Right ventricle myocardium superior (tissue), 1 donor: ENCODE results near the gene COL20A1. TPM values are rescaled to one million over a fixed set of nuclear protein-coding genes. Genes with fewer than 3 reads are reported as not detected.

Experiments used
- ATAC-seq: fragments of 200-7000 bp; cut with Tn5 transposase; one replicate; pipeline ENCODE4 v1.9.1; 2020; ENCODE audit warnings: mild to moderate bottlenecking; ENCODE audit not compliant: poor library complexity
- DNase-seq: peaks from one replicate; pipeline ENCODE4 v3.0.0-alpha.2; 2020
- intact Hi-C: fragments of 100-400 bp; cut with DNase I; formaldehyde crosslinking; loops from one replicate; pipeline ENCODE4 v1.11.2; 2022
- total RNA-seq: library from RNA; stranded (reverse); fragmentation: NEBNext Ultra II Directional; extraction: Animal tissue kit (Norgen Biotek cat#: 25700); gene quantifications from one replicate; pipeline ENCODE4 v1.2.1, GENCODE V29; 2021
- donor health status: DM: no; HTN: yes; CAD: no; lungs with severe emphysema.

COL20A1 gene
- total RNA-seq, 1 donor from 2014 or later, result not detected

DNA sequence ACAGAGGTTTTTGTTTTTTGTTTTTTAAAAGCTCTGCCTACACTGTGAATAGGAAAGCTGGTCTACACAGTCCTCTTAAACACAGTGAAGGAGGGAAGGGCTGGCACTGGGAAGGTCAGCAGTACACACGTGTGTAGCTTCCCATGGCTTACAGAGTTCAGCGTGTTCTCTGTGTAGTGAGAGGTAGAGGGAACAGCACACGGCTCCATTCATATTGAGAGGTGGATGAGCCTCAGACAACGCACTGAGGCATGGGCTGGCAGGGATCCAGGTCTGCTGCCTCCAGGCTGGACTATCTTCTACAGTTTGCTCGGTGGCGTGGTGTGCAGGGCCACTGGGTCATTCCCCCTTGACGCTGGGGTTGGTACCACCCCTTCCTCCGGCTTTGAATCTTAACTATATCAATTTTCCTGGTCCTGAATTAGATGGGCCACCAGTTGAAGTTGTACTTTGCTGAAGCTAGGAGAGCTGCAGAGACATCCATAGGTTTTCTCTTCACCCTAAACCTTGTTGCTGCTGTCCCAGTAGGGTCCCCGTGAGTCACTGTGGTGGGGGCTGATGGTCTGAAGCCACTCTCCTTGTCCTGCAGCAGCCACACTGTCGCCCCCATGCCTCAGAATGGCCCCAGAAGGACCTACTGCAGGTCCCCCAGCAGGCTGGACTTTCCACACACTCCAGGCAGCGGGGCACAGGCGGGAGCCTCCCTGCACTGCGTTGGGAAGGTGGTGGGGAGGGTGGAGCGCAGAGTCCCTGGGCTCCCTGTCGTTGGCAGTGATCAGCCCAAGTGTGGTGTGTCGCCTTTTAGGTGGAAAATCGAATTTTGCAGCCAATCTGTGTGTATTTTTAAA is 18.4 kb upstream of the COL20A1 start:
- DNase-seq (no peak), ATAC-seq (no peak)
- intact Hi-C loops, result no loop called here

DNA sequence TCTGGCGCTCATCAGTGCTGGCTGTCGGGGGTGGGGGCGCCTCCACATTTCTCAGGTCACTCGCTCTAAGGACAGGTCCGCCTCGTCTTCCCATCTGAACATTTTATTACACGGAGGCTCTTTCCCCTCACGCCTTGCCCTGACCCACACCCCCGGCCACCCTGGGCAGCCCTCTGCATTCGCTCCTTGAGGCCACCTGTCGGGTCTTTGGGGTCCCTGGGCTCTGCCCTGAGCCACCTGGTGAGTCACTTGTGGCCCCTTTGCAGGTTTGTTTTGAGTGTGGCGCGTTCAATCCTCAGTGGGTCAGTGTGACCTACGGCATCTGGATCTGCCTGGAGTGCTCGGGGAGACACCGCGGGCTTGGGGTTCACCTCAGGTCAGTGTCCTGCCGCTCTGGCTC is 17.2 kb upstream of the COL20A1 start:
- DNase-seq (no peak), ATAC-seq (no peak)
- intact Hi-C loops, result no loop called here

- DNase-seq, result no peak
- no peak for ATAC-seq
- intact Hi-C loops, result no loop called here
These were observed 16.0 kb upstream of the COL20A1 start for GRCh38 chr20:63276956-63277355.

DNA sequence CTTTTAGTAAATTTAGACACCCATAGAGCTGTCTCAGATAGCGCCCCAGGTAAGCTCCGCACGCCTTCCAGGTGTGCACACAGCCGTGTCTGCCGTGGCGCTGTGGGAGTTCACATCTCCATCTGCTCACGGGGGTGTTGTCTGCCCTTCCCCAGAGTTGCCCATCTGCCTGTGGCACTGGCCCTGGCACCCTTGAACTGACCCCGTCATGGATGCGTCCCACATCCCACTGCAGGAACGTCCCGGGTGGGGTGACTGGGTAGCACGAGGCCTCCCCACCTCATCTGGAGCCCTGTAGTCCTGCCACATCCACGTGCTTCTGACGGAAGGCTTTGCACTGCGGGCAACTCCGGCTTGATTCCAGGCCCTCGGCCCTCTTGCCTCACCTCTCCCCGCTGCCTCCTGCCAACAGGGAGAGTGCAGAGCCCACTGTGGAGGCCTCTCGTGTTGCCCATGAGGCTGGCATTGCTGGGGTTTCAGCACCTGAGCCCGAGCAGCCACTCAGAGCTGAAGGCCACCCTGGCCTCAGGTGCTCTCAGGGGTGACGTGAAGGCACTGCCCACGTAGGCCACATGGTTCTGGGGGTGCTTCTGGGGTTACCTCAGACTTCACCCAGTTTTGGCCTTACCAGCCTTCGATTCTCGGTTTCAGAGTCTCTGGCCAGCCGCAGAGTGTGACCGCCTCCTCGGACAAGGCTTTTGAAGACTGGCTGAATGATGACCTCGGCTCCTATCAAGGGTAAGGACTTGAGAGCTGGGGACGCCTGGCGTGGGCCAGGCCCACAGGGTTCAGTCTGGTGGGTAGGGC is 15.3 kb upstream of the COL20A1 start:
- DNase-seq, result no peak
- intact Hi-C loops, result no loop called here
- ATAC-seq, result no peak

DNA sequence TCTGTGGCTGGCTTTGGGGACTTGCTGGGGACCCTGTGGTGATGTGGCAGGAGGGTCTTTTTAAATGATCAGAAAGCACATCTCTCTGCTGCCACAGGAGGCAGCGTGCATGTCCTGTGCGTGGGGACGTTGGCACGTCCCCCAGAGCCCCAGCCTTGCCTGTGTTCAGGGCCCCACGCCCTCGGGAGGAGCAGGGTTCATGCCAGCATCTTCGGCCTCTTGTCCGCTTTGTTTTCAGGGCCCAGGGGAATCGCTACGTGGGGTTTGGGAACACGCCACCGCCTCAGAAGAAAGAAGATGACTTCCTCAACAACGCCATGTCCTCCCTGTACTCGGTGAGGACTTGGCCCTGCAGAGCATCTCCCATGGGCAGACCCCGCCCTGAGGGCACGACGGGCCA is 14.3 kb upstream of the COL20A1 start:
- no peak for ATAC-seq
- no peak for DNase-seq
- intact Hi-C loops, result no loop called here

DNA sequence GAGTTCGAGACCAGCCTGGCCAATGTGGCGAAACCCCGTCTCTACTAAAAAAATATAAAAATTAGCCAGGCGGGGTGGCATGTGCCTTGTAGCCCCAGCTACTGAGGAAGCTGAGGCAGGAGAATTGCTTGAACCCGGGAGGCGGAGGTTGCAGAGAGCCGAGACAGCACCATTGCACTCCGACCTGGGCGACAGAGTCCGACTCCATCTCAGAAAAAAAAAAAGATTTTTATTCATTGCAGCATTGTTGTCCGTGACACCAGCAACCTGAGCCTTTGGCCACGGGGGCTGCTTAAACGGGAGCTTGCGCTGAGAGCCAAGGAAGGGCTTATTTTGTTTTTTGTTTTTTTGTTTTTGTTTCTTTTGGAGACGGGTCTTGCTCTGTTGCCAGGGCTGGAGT is 13.1 kb upstream of the COL20A1 start:
- ATAC-seq (no peak), DNase-seq (no peak)
- intact Hi-C loops, result no loop called here

- ATAC-seq (no peak), DNase-seq (no peak)
- intact Hi-C loops, result no loop called here
These were observed 12.6 kb upstream of the COL20A1 start for GRCh38 chr20:63280371-63280770.

GRCh38 chr20:63280929-63281545 is 11.9 kb upstream of the COL20A1 start:
- DNase-seq (no peak), ATAC-seq (no peak)
- intact Hi-C loops, result no loop called here

GRCh38 chr20:63281742-63282665 is 11.0 kb upstream of the COL20A1 start:
- intact Hi-C loops, result no loop called here
- ATAC-seq (no peak), DNase-seq (no peak)

- intact Hi-C loops, result no loop called here
- no peak for ATAC-seq
- DNase-seq, result no peak
These were observed 10.0 kb upstream of the COL20A1 start for GRCh38 chr20:63282946-63283345.

DNA sequence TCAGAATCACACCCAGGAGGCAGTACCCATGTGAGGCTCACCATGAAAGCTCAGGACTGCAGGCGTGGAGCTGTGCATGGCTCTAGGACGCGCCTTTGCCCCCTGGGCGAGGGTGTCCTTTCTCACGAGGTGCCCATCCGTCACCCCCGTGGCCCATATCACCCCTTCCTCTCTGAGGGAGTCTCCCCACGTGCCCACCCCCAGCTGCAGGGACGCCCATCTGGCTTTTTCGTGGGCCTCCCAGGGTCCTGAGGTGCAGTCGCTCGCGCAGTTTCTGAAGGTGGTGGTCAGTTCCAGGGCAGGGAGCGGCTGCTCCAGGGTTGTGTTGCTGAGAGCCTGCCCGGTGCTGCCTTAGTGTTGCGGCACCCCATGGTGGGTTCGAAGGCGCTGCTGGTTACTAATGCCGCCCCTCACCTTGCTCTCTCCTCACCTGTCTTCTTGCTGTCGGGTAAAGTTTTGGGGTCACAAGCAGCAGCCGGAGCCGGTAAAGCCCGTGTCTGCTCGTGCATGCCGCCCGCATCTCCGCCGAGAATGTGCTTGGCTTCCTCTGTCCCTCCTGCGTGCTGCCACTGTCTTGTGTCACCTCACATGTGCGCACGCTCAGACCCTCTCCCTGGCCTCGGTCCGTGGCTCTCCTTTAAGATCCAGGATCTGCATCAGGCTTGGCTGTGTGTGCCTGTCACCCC is 9.4 kb upstream of the COL20A1 start:
- intact Hi-C loops, result no loop called here
- DNase-seq (no peak), ATAC-seq (no peak)

GRCh38 chr20:63284083-63284440 is 8.9 kb upstream of the COL20A1 start:
- intact Hi-C loops, result no loop called here
- DNase-seq (no peak), ATAC-seq (no peak)

GRCh38 chr20:63284544-63284949 is 8.4 kb upstream of the COL20A1 start:
- ATAC-seq, result no peak
- DNase-seq, result no peak
- intact Hi-C loops, result no loop called here

DNA sequence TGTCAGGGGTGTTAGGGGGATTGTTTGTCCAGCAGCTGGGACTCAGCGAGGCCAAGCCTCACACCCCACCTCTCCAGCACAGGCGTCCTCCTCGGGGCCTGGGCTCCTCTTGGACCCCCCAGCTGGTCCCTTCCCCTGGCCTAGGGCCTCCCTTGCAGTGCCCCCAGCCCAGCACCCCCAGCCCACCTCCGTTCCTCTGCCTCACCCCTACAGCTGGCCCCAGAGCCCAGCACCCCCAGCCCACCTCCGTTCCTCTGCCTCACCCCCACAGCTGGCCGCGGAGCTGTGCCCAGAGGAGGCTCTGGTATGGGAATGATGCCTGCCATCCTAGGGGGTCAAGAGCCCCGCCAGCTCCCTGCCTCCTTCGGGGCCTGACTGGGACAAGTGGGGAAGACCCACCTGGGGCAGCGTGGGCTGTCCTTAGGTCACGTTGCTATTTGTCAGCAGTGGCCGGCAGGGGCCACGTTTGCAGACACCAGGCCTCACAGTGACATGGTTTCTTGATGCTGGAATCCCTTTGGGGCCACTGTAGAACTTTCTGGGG is 7.9 kb upstream of the COL20A1 start:
- DNase-seq, result no peak
- ATAC-seq, result no peak
- intact Hi-C loops, result no loop called here

DNA sequence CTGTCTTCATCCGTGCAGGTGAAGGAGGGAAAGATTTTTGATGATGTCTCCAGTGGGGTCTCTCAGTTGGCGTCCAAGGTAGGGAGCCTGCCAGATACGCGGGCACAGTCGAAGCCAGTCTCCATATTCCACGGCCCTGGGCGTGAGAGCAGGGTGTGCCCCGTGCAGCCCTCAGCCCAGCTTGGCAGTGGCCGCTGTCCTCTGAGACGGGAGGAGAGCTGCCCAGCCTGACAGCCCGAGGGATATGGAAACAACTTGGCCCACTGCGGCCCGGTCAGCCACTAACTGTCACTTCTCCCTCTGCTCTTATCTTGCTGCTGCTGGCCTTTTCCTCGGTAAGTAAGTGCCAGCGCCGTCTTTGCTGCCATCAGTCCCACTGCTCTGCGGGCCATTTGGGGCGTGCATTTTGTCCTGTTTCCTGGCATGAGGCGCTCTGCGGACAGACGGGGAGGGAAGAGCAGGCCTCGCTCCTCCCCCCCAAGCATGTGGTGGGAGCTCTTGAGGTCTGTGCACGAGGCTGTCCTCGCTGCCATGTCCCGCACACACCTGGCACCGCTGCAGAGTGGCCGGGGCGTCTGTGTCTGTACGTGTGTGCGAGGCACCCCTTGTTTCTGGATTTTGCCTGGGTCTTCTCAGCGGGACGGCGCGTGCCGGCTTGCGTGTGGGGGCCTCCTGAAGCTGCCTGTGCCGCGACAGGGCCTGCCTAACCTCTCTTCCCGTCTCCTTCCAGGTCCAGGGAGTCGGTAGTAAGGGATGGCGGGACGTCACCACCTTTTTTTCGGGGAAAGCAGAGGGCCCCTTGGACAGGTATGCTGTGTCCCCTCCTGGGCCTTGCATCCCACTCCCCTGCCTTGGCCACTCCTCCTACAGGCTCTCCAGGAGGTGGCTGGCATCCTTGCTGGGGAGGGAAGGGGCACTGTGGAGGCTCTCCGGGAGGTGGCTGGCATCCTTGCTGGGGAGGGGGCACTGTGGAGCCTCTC is 7.1 kb upstream of the COL20A1 start:
- ATAC-seq, result no peak
- intact Hi-C loops, result no loop called here
- no peak for DNase-seq

- DNase-seq, result no peak
- intact Hi-C loops, result no loop called here
- no peak for ATAC-seq
These were observed 5.9 kb upstream of the COL20A1 start for GRCh38 chr20:63286781-63287696.
